PC-9 (cell line): ENCODE results near the gene USP12.

Source experiments
- EZH2 ChIP-seq: fragments of 200-600 bp; sonication (generic); IDR thresholded peaks from 2 replicates; pipeline ENCODE4 v1.8.0; 2017; ENCODE audit warnings: antibody characterized with exemption, low read depth
- TF ChIP-seq, protein P1 (sequence below): fragments of 200-600 bp; sonication (generic); conservative IDR thresholded peaks from 2 replicates; pipeline ENCODE4 v1.6.1; 2017; ENCODE audit warnings: mixed run types, antibody characterized with exemption, mild to moderate bottlenecking, moderate library complexity

DNA sequence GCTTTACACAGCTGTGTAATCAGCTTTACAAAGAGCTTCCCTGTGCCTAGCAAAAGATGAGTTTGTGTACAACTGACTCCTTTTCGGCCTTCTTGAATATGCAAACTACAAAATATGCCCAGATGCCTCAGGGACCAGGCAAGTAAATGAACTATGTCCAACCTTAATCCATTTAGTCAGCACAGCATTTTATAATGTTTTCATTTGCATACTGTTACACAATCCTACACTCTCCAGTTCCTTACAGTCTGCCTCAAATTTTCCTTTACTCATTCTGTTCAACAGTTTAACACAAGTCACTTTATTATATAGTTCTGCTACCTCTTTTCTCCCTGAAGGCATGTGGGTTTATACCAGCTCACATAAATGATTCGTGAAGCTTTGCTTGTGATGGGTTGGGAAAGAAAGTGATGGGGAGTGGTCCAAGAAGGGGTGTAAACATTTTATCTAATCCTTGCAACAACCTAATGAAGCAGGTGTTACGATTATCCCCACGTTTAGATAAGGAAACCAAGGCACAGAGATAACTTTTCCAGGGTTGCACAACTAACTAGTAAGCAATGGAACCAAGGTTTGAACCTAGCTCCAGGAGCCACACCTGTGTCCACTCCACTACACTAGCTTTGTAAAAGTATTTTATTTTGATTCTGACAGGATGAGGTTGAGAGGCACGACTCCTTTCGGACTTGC lies 3.3 kb upstream of the USP12 start:
- no peak for TF ChIP-seq EZH2
- TF ChIP-seq, protein P1, sequence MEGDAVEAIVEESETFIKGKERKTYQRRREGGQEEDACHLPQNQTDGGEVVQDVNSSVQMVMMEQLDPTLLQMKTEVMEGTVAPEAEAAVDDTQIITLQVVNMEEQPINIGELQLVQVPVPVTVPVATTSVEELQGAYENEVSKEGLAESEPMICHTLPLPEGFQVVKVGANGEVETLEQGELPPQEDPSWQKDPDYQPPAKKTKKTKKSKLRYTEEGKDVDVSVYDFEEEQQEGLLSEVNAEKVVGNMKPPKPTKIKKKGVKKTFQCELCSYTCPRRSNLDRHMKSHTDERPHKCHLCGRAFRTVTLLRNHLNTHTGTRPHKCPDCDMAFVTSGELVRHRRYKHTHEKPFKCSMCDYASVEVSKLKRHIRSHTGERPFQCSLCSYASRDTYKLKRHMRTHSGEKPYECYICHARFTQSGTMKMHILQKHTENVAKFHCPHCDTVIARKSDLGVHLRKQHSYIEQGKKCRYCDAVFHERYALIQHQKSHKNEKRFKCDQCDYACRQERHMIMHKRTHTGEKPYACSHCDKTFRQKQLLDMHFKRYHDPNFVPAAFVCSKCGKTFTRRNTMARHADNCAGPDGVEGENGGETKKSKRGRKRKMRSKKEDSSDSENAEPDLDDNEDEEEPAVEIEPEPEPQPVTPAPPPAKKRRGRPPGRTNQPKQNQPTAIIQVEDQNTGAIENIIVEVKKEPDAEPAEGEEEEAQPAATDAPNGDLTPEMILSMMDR, result no peak
